Colon (tissue), 2 donors: Measurements from ENCODE around the gene ALMS1.
"Not testable (repeated sequence)": the region's sequence is repeated elsewhere in the genome, so short reads cannot be mapped to it uniquely, and the experiment has no call there.

Experiments used
- FAIRE-seq: peaks from 2 replicates; lab custom pipeline; 2012; peaks lifted over from hg19 to GRCh38; lab: Jason Lieb, UNC
- donor health status: control.
- donor health status: control.

The ALMS1 gene

DNA sequence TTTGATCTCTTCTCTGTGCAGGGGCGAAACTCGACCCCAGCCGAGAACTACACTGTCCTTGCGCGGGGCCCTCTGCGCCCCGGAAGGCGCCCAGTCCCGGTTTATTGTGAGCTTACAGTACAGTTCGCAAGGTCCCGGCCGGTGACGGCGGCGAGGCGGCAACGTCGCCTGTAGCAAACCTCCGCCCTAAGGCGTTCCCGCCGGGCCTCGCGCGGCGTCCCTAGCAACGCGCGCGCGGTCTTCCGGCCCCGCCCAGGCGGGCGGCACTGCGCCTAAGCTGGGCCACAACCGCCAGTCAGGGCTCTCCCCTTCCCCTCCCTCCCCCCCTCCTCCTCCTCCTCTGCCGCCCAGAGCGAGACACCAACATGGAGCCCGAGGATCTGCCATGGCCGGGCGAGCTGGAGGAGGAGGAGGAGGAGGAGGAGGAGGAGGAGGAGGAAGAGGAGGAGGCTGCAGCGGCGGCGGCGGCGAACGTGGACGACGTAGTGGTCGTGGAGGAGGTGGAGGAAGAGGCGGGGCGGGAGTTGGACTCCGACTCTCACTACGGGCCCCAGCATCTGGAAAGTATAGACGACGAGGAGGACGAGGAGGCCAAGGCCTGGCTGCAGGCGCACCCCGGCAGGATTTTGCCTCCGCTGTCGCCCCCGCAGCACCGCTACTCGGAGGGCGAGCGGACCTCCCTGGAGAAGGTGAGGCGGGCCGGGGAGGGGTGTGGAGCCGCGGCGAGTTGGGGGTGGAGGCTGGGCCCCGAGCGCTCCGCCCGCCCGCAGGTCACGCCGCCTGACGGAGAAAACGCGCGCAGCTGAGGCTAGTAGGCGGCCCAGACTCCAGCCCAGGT lies at the start of gene ALMS1:
TSS of gene ALMS1 (plus strand) at position 333 of the 838 bp plus-strand sequence. CDS start at position 366, 33 bp downstream.
- no peak for FAIRE-seq

DNA sequence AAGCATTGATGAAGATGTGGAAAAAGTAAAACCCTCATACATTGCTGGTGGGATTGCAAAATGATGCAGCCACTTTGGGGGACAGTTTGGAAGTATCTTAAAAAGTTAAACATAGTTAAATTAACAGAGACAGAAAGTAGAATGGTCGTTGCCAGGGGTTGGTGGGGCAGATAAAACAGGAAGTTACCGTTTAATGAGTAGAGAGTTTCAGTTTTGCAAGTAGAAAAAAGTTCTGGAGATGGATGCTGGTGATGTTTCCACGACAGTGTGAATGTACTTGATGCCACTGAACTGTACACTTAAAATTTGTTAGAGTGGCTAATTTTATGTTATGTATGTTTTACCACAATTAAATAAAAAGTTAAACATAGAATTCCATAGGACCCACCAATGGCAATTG lies 47.8 kb upstream of the ALMS1 start:
- no peak for FAIRE-seq

DNA sequence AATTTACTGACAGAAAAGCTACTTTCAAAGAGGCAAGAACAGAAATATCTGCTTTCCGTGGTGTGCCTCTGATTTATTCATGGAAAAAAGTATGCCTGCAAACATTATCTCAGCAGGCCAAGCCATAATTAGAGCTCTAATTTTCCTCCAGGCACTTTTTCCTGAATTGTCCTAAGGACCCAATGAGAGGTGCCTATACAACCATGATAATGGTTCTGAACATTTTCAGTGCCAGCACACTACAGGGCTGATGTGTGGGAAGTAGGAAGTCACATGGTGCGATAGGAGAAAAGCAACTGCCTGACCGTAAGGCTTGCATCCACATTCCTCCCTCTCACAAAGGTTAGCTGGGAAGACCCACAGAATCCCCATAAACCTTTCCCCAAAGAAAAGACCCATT lies 46.4 kb upstream of the ALMS1 start:
- FAIRE-seq, result no peak

- FAIRE-seq, result no peak
Measured at GRCh38 chr2:73341039-73341438, 44.6 kb upstream of the ALMS1 start.

GRCh38 chr2:73343992-73344391 lies 41.6 kb upstream of the ALMS1 start:
- FAIRE-seq, result no peak

GRCh38 chr2:73344747-73345146 lies 40.9 kb upstream of the ALMS1 start:
- FAIRE-seq, result not testable (repeated sequence)

DNA sequence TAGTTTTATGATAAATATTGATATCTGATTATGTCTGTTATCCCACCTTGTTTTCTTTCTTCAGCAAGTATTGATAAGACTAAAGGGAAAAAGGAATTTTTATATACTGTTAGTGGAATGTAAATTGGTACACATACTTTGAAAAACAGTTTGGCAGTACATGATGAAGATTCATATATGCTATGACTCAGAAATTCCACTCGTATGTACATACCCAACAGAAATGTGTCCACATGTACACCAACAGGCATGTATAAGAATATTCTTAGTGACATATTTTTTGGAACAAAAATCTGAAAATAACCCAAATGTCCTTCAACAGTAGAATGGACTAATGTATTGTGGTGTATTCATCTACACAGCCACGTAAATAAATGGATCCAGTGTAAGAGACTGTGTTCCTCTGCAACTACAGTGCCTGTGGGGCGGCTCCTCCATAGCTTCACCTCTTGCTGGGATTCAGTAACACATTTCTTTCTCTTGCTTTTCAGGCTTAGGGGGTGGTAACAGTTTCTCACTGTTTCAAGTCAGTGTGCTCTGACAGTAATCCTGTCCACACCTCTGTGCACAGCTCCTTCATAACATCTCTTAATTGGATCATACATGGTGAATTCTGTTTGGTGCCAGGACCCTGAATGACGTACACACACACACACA lies 35.5 kb upstream of the ALMS1 start:
- no peak for FAIRE-seq

GRCh38 chr2:73356097-73356496 lies 29.5 kb upstream of the ALMS1 start:
- no peak for FAIRE-seq

- FAIRE-seq, result no peak
Measured at GRCh38 chr2:73359915-73360697, 25.5 kb upstream of the ALMS1 start.

DNA sequence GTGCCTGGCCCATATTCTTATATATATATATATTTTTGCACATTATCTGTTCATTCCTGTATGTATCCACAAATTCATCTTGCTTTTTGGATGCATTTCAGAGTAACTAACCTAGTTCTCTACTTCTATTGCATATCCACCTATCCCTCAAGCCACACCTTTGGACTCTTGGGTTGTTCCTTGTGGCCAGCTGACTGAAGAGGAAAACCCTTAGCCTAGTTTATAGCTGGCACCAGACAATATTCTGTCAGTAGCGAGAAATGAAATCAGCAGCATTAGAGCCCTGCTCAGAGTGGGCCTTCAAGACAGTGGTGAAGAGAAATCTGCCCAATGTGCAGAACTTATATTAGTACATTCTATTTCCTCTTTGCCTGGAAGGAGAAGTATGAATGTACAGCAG lies 19.6 kb upstream of the ALMS1 start:
- FAIRE-seq, result no peak

DNA sequence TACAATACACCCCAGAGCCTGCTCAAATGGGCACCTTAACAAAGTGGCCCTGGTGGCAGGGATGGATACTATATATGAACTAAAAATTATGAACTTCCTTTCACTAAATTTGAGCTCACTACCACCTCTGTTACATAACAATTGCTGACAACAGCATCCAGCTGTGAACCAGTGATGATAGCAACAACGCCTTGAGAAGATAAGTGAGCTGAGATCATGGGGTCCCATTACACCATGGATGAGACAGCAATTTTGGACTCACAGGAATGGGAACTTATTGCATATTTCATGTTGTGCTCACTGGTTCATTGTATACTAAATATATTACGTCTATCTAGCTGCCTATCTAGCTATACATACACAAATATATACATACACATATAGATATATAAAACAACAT lies 16.9 kb upstream of the ALMS1 start:
- no peak for FAIRE-seq

DNA sequence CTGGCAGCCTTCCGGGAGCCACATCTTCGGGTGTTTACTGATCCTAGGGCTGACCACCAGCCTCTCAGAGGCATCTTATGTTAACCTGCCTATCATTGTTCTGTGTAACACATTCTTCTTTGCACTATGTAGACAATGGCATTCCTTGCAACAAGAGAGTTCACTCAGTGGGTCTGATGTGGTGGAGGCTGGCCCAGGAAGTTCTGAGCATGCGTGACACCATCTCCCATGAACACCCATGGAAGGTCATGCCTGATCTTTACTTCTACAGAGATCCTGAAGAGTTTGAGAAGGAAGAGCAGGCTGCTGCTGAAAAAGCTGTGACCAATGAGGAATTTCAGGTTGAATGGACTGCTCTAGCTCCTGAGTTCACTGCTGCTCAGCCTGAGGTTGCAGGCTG lies 15.3 kb upstream of the ALMS1 start:
- no peak for FAIRE-seq

DNA sequence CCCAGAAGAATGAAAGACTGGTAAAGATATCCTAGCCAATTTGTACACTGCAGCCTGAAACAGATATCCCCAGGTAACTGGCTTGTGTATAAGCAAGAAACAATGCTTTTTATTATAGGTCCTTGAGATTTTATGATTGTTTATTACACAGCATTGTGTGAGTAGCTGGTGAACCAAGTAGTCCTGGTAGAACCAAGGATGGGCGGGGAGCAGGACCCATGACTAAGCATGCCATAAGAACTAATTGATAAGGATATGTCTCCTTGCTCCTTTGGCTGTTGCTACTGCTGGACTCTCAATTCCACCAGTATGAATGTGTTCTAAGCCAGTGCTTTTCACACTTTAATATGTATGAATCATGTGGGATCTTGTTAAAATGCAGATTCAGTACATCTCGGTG lies 12.3 kb upstream of the ALMS1 start:
- FAIRE-seq, result no peak

DNA sequence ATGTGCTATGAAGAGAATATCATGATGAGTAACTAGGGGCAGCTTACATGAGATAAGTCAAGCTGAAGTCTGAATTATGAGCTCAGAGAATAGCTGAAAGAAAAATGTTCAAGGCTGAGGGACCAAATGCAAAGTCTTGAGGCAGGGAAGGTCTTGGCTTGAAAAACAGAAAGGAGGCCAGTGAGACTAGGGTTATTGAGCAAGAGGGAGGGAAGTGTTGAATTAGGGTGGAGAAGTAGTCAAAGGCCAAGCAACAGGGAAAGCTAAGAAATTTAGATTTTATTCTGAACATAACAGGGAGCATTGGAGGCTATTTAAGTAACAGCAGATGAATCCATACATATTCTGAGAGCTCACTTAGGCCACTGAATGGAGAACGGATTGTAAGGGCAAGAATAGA lies 11.4 kb upstream of the ALMS1 start:
- FAIRE-seq, result no peak

GRCh38 chr2:73376681-73377080 lies 9.0 kb upstream of the ALMS1 start:
- no peak for FAIRE-seq

- no peak for FAIRE-seq
Measured at GRCh38 chr2:73383036-73383435, 2.6 kb upstream of the ALMS1 start.

GRCh38 chr2:73385123-73385503 lies 523 bp upstream of the ALMS1 start:
- FAIRE-seq, result no peak

DNA sequence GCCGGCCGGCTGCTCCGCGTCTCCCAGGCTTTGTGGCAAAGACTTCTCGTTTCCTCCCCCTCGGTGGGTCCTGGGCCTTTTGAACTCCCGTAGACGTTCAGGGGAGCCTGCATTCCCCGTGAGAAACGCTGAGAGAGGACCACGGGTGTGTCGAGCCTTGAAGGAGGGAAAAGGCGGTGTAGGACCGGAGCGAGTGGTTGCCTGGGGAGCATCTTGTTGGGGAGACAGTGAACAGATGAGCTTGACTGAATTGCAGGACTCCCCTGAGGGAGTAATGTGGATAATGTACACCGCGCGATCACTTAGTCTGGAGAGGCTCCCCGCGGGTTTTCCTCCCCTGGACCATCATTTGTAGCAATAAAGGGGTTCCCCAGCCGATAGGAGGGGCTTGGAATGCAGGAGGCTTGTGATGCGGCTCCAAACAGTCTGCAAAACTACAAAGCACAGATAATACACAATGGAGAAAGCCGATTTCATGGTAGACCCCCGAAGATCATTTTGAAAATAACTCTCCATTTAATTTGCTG lies 769 bp downstream of the ALMS1 start:
- FAIRE-seq, result no peak

DNA sequence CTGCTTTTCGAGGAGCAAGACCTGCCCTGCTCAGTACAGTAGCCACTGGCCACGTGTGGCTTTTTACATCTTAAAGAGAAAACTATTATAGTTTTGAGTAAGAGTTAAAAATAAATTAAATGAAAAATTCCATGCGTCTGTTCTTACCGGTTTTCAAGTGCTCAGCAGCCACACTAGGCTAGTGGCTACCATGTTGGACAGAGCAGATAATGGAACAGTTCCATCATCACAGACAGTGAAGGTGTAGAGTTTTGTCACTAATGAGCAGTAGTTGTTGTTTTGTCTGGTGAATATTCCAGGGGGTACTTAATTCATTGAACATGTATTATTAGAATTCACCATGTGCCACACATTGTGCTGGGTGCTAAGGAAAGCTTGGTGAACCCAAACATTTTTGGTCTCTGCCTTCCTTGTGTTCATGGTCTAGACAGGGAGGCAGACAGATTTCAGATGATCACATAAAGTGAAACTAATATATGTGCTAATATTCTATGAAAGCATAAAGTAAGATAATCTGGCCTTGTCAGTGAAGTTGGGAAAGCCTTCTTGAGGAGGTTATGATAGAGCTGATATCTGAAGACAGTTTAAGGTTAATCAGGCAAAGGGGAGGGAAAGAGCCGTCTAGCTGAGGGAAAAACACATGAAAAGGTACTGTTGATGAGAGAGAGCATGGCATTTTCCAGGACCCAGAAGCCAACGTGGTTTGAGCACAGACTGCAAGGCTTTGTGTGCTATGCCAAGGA lies 1.4 kb downstream of the ALMS1 start:
- FAIRE-seq, result no peak

- no peak for FAIRE-seq
Measured at GRCh38 chr2:73402386-73403103, 16.9 kb downstream of the ALMS1 start.

GRCh38 chr2:73403237-73403636 lies 17.6 kb downstream of the ALMS1 start:
- FAIRE-seq, result no peak
